Astrocyte (in vitro differentiated cells and primary cell): ENCODE data around the gene CTNNA2. TPM values are rescaled to one million over a fixed set of nuclear protein-coding genes. Genes with fewer than 3 reads are reported as not detected.

Experiments
- DNase-seq: peaks from one replicate; pipeline ENCODE4 v3.0.0-alpha.2; 2010; ENCODE audit warnings: low read depth
- FAIRE-seq: peaks from 2 replicates; lab custom pipeline; 2011; peaks lifted over from hg19 to GRCh38; lab: Jason Lieb, UNC
- H2AFZ ChIP-seq: 2 replicates; pipeline ENCODE4 v1.6.0; 2012; ENCODE audit warnings: low read depth, low read length, inconsistent platforms
- H3K27ac ChIP-seq: 2 replicates; pipeline ENCODE4 v1.5.1; 2011; ENCODE audit warnings: low read depth, low read length, inconsistent platforms
- H3K27me3 ChIP-seq: 2 replicates; pipeline ENCODE4 v1.6.0; 2011; ENCODE audit warnings: low read length, inconsistent platforms; ENCODE audit not compliant: insufficient read depth
- H3K36me3 ChIP-seq: 2 replicates; pipeline ENCODE4 v1.5.1; 2011; ENCODE audit warnings: low read length, inconsistent platforms; ENCODE audit not compliant: insufficient read depth
- H3K4me1 ChIP-seq: 2 replicates; pipeline ENCODE4 v1.5.1; 2011; ENCODE audit warnings: low read length, inconsistent platforms; ENCODE audit not compliant: insufficient read depth
- H3K4me2 ChIP-seq: 2 replicates; pipeline ENCODE4 v1.6.0; 2012; ENCODE audit warnings: low read length, inconsistent platforms
- H3K4me3 ChIP-seq: 2 replicates; pipeline ENCODE4 v1.5.1; 2011; ENCODE audit warnings: low read depth, mild to moderate bottlenecking, low read length, inconsistent platforms; ENCODE audit not compliant: insufficient read depth
- H3K79me2 ChIP-seq: 2 replicates; pipeline ENCODE4 v1.6.0; 2012; ENCODE audit warnings: mild to moderate bottlenecking, low read length, inconsistent platforms; ENCODE audit not compliant: insufficient read depth
- H3K9ac ChIP-seq: 2 replicates; pipeline ENCODE4 v1.6.0; 2012; ENCODE audit warnings: mild to moderate bottlenecking, low read length, inconsistent platforms
- H3K9me3 ChIP-seq: 2 replicates; pipeline ENCODE4 v1.5.1; 2012; ENCODE audit warnings: low read depth, mild to moderate bottlenecking, low read length, inconsistent platforms; ENCODE audit not compliant: insufficient read depth
- H4K20me1 ChIP-seq: 2 replicates; pipeline ENCODE4 v1.6.0; 2012; ENCODE audit warnings: low read length, inconsistent platforms; ENCODE audit not compliant: insufficient read depth
- H3K27ac Mint-ChIP-seq: one replicate; pipeline ENCODE4 v1.8.0; 2021; ENCODE audit warnings: mild to moderate bottlenecking, mixed read lengths; ENCODE audit not compliant: unreplicated experiment
- H3K27me3 Mint-ChIP-seq: one replicate; pipeline ENCODE4 v1.8.0; 2021; ENCODE audit warnings: low read depth, mixed read lengths; ENCODE audit not compliant: unreplicated experiment
- H3K36me3 Mint-ChIP-seq: one replicate; pipeline ENCODE4 v1.8.0; 2021; ENCODE audit warnings: low read depth, mixed read lengths; ENCODE audit not compliant: unreplicated experiment
- H3K4me1 Mint-ChIP-seq: one replicate; pipeline ENCODE4 v1.8.0; 2021; ENCODE audit warnings: low read depth, mixed read lengths; ENCODE audit not compliant: unreplicated experiment
- H3K4me3 Mint-ChIP-seq: one replicate; pipeline ENCODE4 v1.8.0; 2021; ENCODE audit warnings: mild to moderate bottlenecking, moderate library complexity, mixed read lengths; ENCODE audit not compliant: unreplicated experiment
- H3K9me3 Mint-ChIP-seq: one replicate; pipeline ENCODE4 v1.8.0; 2021; ENCODE audit warnings: mild to moderate bottlenecking, mixed read lengths; ENCODE audit not compliant: unreplicated experiment
- EZH2 ChIP-seq: IDR thresholded peaks from 2 replicates; pipeline ENCODE4 v1.6.1; 2012; ENCODE audit warnings: mild to moderate bottlenecking, low read length, inconsistent platforms; ENCODE audit not compliant: insufficient read depth
- total RNA-seq: library from RNA; stranded (reverse); gene quantifications from 2 replicates; pipeline ENCODE4 v1.2.1, GENCODE V29; 2021
- TF ChIP-seq, protein P1 (sequence below): IDR thresholded peaks from 2 replicates; pipeline ENCODE4 v1.5.1; 2011; ENCODE audit warnings: low read depth, mild to moderate bottlenecking, inconsistent platforms, low read length, moderate library complexity; ENCODE audit not compliant: insufficient read depth

The CTNNA2 gene
- total RNA-seq, 1 donor from 2014 or later = 3.9 TPM

DNA sequence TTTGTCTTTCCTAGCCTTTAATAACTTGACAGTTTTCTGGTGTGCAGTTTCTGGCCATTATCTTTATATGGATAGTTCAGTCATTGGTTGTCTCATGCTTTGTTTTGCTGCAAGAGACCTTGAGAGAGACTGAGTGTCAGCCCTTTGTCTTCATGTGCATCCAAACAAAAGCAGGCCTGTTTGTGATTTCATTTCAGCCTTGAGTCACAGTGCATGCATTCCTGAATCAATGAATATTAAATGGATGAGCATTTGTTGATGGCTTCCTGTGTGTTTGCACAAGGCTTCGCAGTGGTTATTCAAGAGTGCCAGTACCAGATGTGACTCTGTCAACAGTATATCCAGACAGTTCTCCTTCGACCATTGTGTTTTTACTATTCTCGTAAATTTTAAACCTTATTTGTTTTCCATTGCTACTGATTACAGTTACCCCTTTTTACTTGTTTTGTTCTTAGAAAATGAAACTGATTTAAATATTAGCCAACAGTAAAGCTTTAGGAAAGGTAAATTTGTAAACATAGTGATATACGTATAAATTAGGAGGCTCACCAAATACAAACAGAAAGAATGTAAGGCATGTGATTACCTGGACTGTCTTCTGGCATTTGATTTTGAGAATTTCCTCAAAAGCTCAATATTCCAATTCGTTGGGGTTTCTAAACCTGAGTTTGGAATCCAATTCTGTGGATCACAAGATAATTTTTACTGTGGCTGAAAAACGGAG is 319.8 kb downstream of the CTNNA2 start:
- FAIRE-seq = no peak
- H3K36me3 Mint-ChIP-seq = no peaks in the 10 kb centered on the region
- H3K4me3 ChIP-seq = no peak overlapping the region

DNA sequence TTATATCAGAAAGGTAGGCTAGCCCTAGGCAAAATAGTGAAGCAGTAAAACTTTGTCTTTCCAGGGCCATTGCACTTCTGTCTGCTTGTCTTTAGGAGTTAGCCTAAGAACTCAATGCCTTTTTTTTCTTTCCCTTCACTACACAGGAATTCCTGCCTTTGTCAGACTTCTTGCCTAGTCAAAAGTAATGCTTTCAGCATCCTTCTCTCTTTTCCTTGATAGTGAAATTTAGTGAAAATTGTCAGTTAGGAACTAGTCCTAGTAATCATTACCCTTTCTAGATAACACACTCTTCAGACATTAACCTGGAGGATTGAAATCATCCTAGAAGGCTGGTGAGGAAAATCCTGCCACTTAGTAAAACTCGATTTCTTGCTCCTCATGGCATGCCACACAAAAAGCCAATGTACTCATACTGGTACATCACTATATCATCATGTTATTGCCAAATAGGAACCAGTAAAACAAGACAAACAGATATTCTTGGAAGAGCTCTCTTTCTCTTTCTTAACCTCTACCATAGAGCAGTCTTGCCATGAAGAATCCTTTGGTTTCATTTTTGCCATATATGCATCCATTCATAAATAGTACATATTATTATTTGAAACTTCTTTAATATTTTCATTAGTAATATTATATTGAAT is 320.5 kb downstream of the CTNNA2 start:
- Histone ChIP-seq H4K20me1 (no peaks in the 10 kb centered on the region), H2AFZ (no peak overlapping the region), H3K4me3 (no peak overlapping the region), H3K4me2 (no peak overlapping the region), H3K36me3 (no peaks in the 10 kb centered on the region), H3K79me2 (no peaks in the 10 kb centered on the region), H3K4me1 (peaks cover 12% of the 10 kb centered on the region), H3K9ac (no peak overlapping the region), H3K27ac (no peak overlapping the region), H3K27me3 (no peaks in the 10 kb centered on the region), H3K9me3 (no peaks in the 10 kb centered on the region)
- H3K27ac Mint-ChIP-seq = no peak overlapping the region
- DNase-seq (no peak), FAIRE-seq (no peak)
- no peaks in the 10 kb centered on the region for H3K36me3 Mint-ChIP-seq
- H3K27me3 Mint-ChIP-seq = no peaks in the 10 kb centered on the region
- H3K4me1 Mint-ChIP-seq = peaks cover 3% of the 10 kb centered on the region
- peaks cover 1% of the 10 kb centered on the region for H3K9me3 Mint-ChIP-seq
- TF ChIP-seq, protein P1, sequence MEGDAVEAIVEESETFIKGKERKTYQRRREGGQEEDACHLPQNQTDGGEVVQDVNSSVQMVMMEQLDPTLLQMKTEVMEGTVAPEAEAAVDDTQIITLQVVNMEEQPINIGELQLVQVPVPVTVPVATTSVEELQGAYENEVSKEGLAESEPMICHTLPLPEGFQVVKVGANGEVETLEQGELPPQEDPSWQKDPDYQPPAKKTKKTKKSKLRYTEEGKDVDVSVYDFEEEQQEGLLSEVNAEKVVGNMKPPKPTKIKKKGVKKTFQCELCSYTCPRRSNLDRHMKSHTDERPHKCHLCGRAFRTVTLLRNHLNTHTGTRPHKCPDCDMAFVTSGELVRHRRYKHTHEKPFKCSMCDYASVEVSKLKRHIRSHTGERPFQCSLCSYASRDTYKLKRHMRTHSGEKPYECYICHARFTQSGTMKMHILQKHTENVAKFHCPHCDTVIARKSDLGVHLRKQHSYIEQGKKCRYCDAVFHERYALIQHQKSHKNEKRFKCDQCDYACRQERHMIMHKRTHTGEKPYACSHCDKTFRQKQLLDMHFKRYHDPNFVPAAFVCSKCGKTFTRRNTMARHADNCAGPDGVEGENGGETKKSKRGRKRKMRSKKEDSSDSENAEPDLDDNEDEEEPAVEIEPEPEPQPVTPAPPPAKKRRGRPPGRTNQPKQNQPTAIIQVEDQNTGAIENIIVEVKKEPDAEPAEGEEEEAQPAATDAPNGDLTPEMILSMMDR = no peak
- no peak overlapping the region for H3K4me3 Mint-ChIP-seq

More for the DNA sequence above, 319.8 kb downstream of the CTNNA2 start:
- H3K79me2 ChIP-seq = no peaks in the 10 kb centered on the region
- H3K36me3 ChIP-seq = no peaks in the 10 kb centered on the region
- no peak overlapping the region for H3K27ac Mint-ChIP-seq
- peaks cover 12% of the 10 kb centered on the region for H3K4me1 ChIP-seq
- no peaks in the 10 kb centered on the region for H3K27me3 ChIP-seq
- H3K4me3 Mint-ChIP-seq = no peak overlapping the region
- H4K20me1 ChIP-seq = no peaks in the 10 kb centered on the region
- peak overlapping the region; percentile 20 for H3K4me2 ChIP-seq
- no peaks in the 10 kb centered on the region for H3K27me3 Mint-ChIP-seq
- H3K4me1 Mint-ChIP-seq = peaks cover 3% of the 10 kb centered on the region
- peak overlapping the region; percentile 31 for H3K27ac ChIP-seq
- peak; percentile 38 for DNase-seq
- TF ChIP-seq EZH2 = no peak
- TF ChIP-seq, protein P1 = no peak
- H2AFZ ChIP-seq = no peak overlapping the region
- H3K9me3 Mint-ChIP-seq = peaks cover 1% of the 10 kb centered on the region
- H3K9me3 ChIP-seq = no peaks in the 10 kb centered on the region
- H3K9ac ChIP-seq = no peak overlapping the region

- H3K4me3 Mint-ChIP-seq = no peak overlapping the region
These were observed 323.1 kb downstream of the CTNNA2 start for GRCh38 chr2:79835911-79836310.

More at GRCh38 chr2:79835911-79836310, 323.1 kb downstream of the CTNNA2 start:
- Mint-ChIP-seq H3K36me3 (no peaks in the 10 kb centered on the region), H3K27me3 (no peaks in the 10 kb centered on the region), H3K9me3 (peaks cover 1% of the 10 kb centered on the region), H3K27ac (no peak overlapping the region), H3K4me1 (peaks cover 3% of the 10 kb centered on the region)
- H3K9ac ChIP-seq = no peak overlapping the region
- TF ChIP-seq, protein P1 = no peak
- TF ChIP-seq EZH2 = no peak
- peaks cover 12% of the 10 kb centered on the region for H3K4me1 ChIP-seq
- H2AFZ ChIP-seq = no peak overlapping the region
- no peaks in the 10 kb centered on the region for H4K20me1 ChIP-seq
- no peak overlapping the region for H3K4me3 ChIP-seq
- H3K4me2 ChIP-seq = no peak overlapping the region
- no peaks in the 10 kb centered on the region for H3K36me3 ChIP-seq
- no peak for FAIRE-seq
- DNase-seq = peak; percentile 25
- no peaks in the 10 kb centered on the region for H3K79me2 ChIP-seq
- no peak overlapping the region for H3K27ac ChIP-seq
- H3K27me3 ChIP-seq = no peaks in the 10 kb centered on the region
- no peaks in the 10 kb centered on the region for H3K9me3 ChIP-seq
